GM19455 (cell line): ENCODE measurements around the gene AMY1C.
"Not testable (repeated sequence)": the region's sequence is repeated elsewhere in the genome, so short reads cannot be mapped to it uniquely, and the experiment has no call there.

Experiments
- ATAC-seq: cut with Tn5 transposase; IDR thresholded peaks from one replicate; pipeline ENCODE4 v1.9.1; 2021; ENCODE audit not compliant: unreplicated experiment

The AMY1C gene

GRCh38 chr1:103749598-103749997, at the start of gene AMY1C:
Gene AMY1C (plus strand): TSS chr1:103749898. CDS start chr1:103750470, 572 bp downstream.
- not testable (repeated sequence) for ATAC-seq

- not testable (repeated sequence) for ATAC-seq
Observed at GRCh38 chr1:103700669-103701068, 49.0 kb upstream of the AMY1C start.

- ATAC-seq: not testable (repeated sequence)
Observed at GRCh38 chr1:103701256-103701655, 48.4 kb upstream of the AMY1C start.

- not testable (repeated sequence) for ATAC-seq
Observed at GRCh38 chr1:103707670-103708069, 42.0 kb upstream of the AMY1C start.

- not testable (repeated sequence) for ATAC-seq
Observed at GRCh38 chr1:103710381-103710780, 39.3 kb upstream of the AMY1C start.

- not testable (repeated sequence) for ATAC-seq
Observed at GRCh38 chr1:103717404-103717803, 32.3 kb upstream of the AMY1C start.

GRCh38 chr1:103721473-103721872, 28.2 kb upstream of the AMY1C start:
- not testable (repeated sequence) for ATAC-seq

GRCh38 chr1:103735334-103735733, 14.4 kb upstream of the AMY1C start:
- ATAC-seq: not testable (repeated sequence)

- not testable (repeated sequence) for ATAC-seq
Observed at GRCh38 chr1:103738031-103738430, 11.7 kb upstream of the AMY1C start.

GRCh38 chr1:103744449-103744848, 5.2 kb upstream of the AMY1C start:
- ATAC-seq: not testable (repeated sequence)

GRCh38 chr1:103745040-103745439, 4.7 kb upstream of the AMY1C start:
- not testable (repeated sequence) for ATAC-seq

GRCh38 chr1:103748273-103748672, 1.4 kb upstream of the AMY1C start:
- not testable (repeated sequence) for ATAC-seq

GRCh38 chr1:103761896-103762295, 12.2 kb downstream of the AMY1C start:
- ATAC-seq: no peak

GRCh38 chr1:103779932-103780331, 30.2 kb downstream of the AMY1C start:
- ATAC-seq: no peak

GRCh38 chr1:103783944-103784377, 34.3 kb downstream of the AMY1C start:
- ATAC-seq: no peak

- ATAC-seq: no peak
Observed at GRCh38 chr1:103788377-103788776, 38.7 kb downstream of the AMY1C start.

GRCh38 chr1:103790172-103790571, 40.5 kb downstream of the AMY1C start:
- no peak for ATAC-seq
